Measurements from ENCODE around the gene SEC16B. TPM values are rescaled to one million over a fixed set of nuclear protein-coding genes. Genes with fewer than 3 reads are reported as not detected.

Gene SEC16B
- total RNA-seq, 2 donors from 2014 or later: 11.2 to 37.6 TPM

- Histone ChIP-seq H3K4me1 (no peaks in the 10 kb centered on the region), H3K27me3 (no peaks in the 10 kb centered on the region), H3K36me3 (replicated peaks in 1 of 2; ENCODE audit: insufficient read depth in 1 of 2, low read depth in 2 of 2) (peaks cover 0 to 11% of the 10 kb centered on the region in 2 donors), H3K4me3 (no peak overlapping the region), H3K9me3 (no peaks in the 10 kb centered on the region), H3K27ac (no peak overlapping the region)
- DNase-seq: no peak
- ATAC-seq: no peak
- TF ChIP-seq CTCF (IDR thresholded peaks at IDR 0.05) (no peak), POLR2A (IDR thresholded peaks at IDR 0.05) (no peak)
- WGBS, 2 donors: 91 to 97% methylated on average over 3 of the region's 3 CpGs
- intact Hi-C loops (cut with DNase I): no loop called here
These were observed 35.4 kb downstream of the SEC16B start for GRCh38 chr1:177934461-177934860.

- Histone ChIP-seq H3K27me3 (no peaks in the 10 kb centered on the region), H3K27ac (no peak overlapping the region), H3K4me1 (no peaks in the 10 kb centered on the region), H3K9me3 (no peaks in the 10 kb centered on the region), H3K4me3 (no peak overlapping the region), H3K36me3 (replicated peaks in 1 of 2; ENCODE audit: insufficient read depth in 1 of 2, low read depth in 2 of 2) (peaks cover 0 to 11% of the 10 kb centered on the region in 2 donors)
- intact Hi-C loops (cut with DNase I): no loop called here
- TF ChIP-seq CTCF (IDR thresholded peaks at IDR 0.05) (no peak), POLR2A (IDR thresholded peaks at IDR 0.05) (no peak)
- DNase-seq: no peak
- 72 to 97% methylated on average over 1 of the region's 1 CpG for WGBS, 2 donors
- no peak for ATAC-seq
These were observed 36.0 kb downstream of the SEC16B start for GRCh38 chr1:177933881-177934280.

GRCh38 chr1:177932123-177932522 is 37.7 kb downstream of the SEC16B start:
- TF ChIP-seq POLR2A (IDR thresholded peaks at IDR 0.05) (no peak), CTCF (IDR thresholded peaks at IDR 0.05) (no peak)
- H3K4me3 ChIP-seq: no peak overlapping the region
- intact Hi-C loops (cut with DNase I): no loop called here
- no peak overlapping the region for H3K27ac ChIP-seq
- no peaks in the 10 kb centered on the region for H3K27me3 ChIP-seq
- 80 to 86% methylated on average over 5 to 8 of the region's 8 CpGs for WGBS, 2 donors
- H3K4me1 ChIP-seq: no peaks in the 10 kb centered on the region
- H3K36me3 ChIP-seq (replicated peaks in 1 of 2; ENCODE audit: insufficient read depth in 1 of 2, low read depth in 2 of 2): peaks cover 0 to 9% of the 10 kb centered on the region in 2 donors
- ATAC-seq: no peak
- H3K9me3 ChIP-seq: no peaks in the 10 kb centered on the region
- no peak for DNase-seq

- Histone ChIP-seq H3K36me3 (replicated peaks in 1 of 2; ENCODE audit: insufficient read depth in 1 of 2, low read depth in 2 of 2) (no peaks in the 10 kb centered on the region), H3K4me3 (no peak overlapping the region), H3K4me1 (no peaks in the 10 kb centered on the region), H3K27me3 (no peaks in the 10 kb centered on the region), H3K9me3 (no peaks in the 10 kb centered on the region), H3K27ac (no peak overlapping the region)
- no peak for TF ChIP-seq POLR2A (IDR thresholded peaks at IDR 0.05)
- no peak for TF ChIP-seq CTCF (IDR thresholded peaks at IDR 0.05)
- WGBS, 2 donors: 81 to 86% methylated on average over 2 of the region's 2 CpGs
- intact Hi-C loops (cut with DNase I): no loop called here
- DNase-seq (no peak), ATAC-seq (no peak)
These were observed 40.9 kb downstream of the SEC16B start for GRCh38 chr1:177928952-177929351.

- Histone ChIP-seq H3K36me3 (replicated peaks in 1 of 2; ENCODE audit: insufficient read depth in 1 of 2, low read depth in 2 of 2) (no peaks in the 10 kb centered on the region), H3K4me1 (no peaks in the 10 kb centered on the region), H3K9me3 (no peaks in the 10 kb centered on the region), H3K27ac (no peak overlapping the region), H3K27me3 (no peaks in the 10 kb centered on the region), H3K4me3 (no peak overlapping the region)
- ATAC-seq (no peak), DNase-seq (no peak)
- TF ChIP-seq POLR2A (IDR thresholded peaks at IDR 0.05): no peak
- TF ChIP-seq CTCF (IDR thresholded peaks at IDR 0.05): no peak
- WGBS, 2 donors: 90 to 96% methylated on average over 2 of the region's 2 CpGs
- intact Hi-C loops (cut with DNase I): no loop called here
These were observed 41.7 kb downstream of the SEC16B start for GRCh38 chr1:177928194-177928593.
